ENCODE measurements around the gene RPS16.

GRCh38 chr19:39470724-39471339, 35.1 kb upstream of the RPS16 start:
- TF ChIP-seq POLR2A (IDR thresholded peaks at IDR 0.05; ENCODE audit: control extremely low read depth in 1 of 2, low read depth in 2 of 2, low read length in 2 of 2) = no peak
- TF ChIP-seq JUN (IDR thresholded peaks at IDR 0.05; ENCODE audit: low read depth, low read length) = no peak
- TF ChIP-seq CTCF (IDR thresholded peaks at IDR 0.05; ENCODE audit: control extremely low read depth in 1 of 3, insufficient read depth in 1 of 3, low read depth in 1 of 3, low read length in 3 of 3) = no peak
- no peak for TF ChIP-seq YY1 (IDR thresholded peaks at IDR 0.05; ENCODE audit: low read depth, low read length)
- TF ChIP-seq SP1 (IDR thresholded peaks at IDR 0.05; ENCODE audit: low read depth, low read length) = no peak
- no peak for TF ChIP-seq CEBPB (IDR thresholded peaks at IDR 0.05; ENCODE audit: low read depth, low read length)
- TF ChIP-seq ZNF274 (IDR thresholded peaks at IDR 0.05; ENCODE audit: borderline replicate concordance, extremely low read depth, low read length) = no peak
- TF ChIP-seq CREB1 (IDR thresholded peaks at IDR 0.05) = no peak
- TF ChIP-seq HDAC6 (IDR thresholded peaks at IDR 0.05; ENCODE audit: low read depth, low read length) = no peak
- TF ChIP-seq EGR1 (IDR thresholded peaks at IDR 0.05; ENCODE audit: borderline replicate concordance, low read depth, low read length) = no peak

Measured in H1 (cell line).